Nephron progenitor cell (in vitro differentiated cells): Measurements from ENCODE around the gene TUBD1.

Experiments used
- DNase-seq: peaks from one replicate; pipeline ENCODE4 v3.0.0; 2021
- H3K27ac Mint-ChIP-seq: 2 replicates; pipeline ENCODE4 v1.8.0; 2021; ENCODE audit warnings: mild to moderate bottlenecking, moderate library complexity, mixed read lengths
- H3K27me3 Mint-ChIP-seq: 2 replicates; pipeline ENCODE4 v1.8.0; 2021; ENCODE audit warnings: mild to moderate bottlenecking, low read depth, mixed read lengths; ENCODE audit not compliant: poor library complexity
- H3K36me3 Mint-ChIP-seq: 2 replicates; pipeline ENCODE4 v1.8.0; 2021; ENCODE audit warnings: low read depth, mixed read lengths
- H3K4me1 Mint-ChIP-seq: 2 replicates; pipeline ENCODE4 v1.8.0; 2021; ENCODE audit warnings: mixed read lengths
- H3K4me3 Mint-ChIP-seq: 2 replicates; pipeline ENCODE4 v1.8.0; 2021; ENCODE audit warnings: mild to moderate bottlenecking, moderate library complexity, mixed read lengths
- H3K9me3 Mint-ChIP-seq: 2 replicates; pipeline ENCODE4 v1.8.0; 2021; ENCODE audit warnings: mild to moderate bottlenecking, moderate library complexity, mixed read lengths
- TF ChIP-seq, protein P1 (sequence below): fragments of 200-600 bp; sonication (generic); IDR thresholded peaks from 2 replicates; pipeline ENCODE4 v1.5.0; 2021; ENCODE audit warnings: antibody characterized with exemption

Gene TUBD1

DNA sequence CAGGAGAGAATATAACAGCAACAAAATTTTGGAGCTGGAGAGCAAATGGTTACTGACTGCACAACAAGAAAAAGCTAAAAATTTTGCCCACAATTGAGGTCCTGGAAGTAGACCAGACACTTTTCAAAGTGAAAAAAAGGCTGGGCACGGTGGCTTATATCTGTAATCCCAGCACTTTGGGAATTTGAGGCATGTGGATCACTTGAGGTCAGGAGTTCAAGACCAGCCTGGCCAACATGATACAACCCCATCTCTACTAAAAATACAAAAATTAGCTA, 22.9 kb downstream of the TUBD1 start:
- DNase-seq, result no peak
- no peak overlapping the region for H3K4me3 Mint-ChIP-seq
- H3K36me3 Mint-ChIP-seq, result peaks cover 46% of the 10 kb centered on the region
- no peaks in the 10 kb centered on the region for H3K4me1 Mint-ChIP-seq
- H3K27ac Mint-ChIP-seq, result no peak overlapping the region
- H3K27me3 Mint-ChIP-seq, result peaks cover 3% of the 10 kb centered on the region
- H3K9me3 Mint-ChIP-seq, result no peaks in the 10 kb centered on the region
- TF ChIP-seq, protein P1, sequence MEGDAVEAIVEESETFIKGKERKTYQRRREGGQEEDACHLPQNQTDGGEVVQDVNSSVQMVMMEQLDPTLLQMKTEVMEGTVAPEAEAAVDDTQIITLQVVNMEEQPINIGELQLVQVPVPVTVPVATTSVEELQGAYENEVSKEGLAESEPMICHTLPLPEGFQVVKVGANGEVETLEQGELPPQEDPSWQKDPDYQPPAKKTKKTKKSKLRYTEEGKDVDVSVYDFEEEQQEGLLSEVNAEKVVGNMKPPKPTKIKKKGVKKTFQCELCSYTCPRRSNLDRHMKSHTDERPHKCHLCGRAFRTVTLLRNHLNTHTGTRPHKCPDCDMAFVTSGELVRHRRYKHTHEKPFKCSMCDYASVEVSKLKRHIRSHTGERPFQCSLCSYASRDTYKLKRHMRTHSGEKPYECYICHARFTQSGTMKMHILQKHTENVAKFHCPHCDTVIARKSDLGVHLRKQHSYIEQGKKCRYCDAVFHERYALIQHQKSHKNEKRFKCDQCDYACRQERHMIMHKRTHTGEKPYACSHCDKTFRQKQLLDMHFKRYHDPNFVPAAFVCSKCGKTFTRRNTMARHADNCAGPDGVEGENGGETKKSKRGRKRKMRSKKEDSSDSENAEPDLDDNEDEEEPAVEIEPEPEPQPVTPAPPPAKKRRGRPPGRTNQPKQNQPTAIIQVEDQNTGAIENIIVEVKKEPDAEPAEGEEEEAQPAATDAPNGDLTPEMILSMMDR, result no peak

DNA sequence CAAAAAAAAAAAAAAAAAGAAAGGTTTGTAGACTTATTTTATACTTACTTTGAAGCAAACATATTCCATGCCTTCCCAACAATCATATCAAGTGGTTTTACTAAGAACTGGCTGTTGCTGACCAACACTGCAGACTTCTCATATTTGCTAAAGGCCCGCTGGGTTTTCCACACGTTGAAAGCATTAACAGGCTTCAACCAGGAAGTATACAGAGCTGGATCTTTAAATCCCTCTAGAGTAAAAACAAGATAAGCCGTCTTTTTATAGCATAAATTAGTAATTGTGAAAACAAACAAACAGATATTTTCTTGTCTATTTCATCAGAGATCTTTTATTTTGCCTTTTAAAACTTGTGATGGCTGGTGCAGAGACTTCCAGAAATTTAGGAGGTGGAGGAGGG, 29.1 kb downstream of the TUBD1 start:
- TF ChIP-seq, protein P1, result no peak
- peaks cover 63% of the 10 kb centered on the region for H3K36me3 Mint-ChIP-seq
- no peak overlapping the region for H3K27ac Mint-ChIP-seq
- no peak overlapping the region for H3K4me3 Mint-ChIP-seq
- no peaks in the 10 kb centered on the region for H3K4me1 Mint-ChIP-seq
- peaks cover 3% of the 10 kb centered on the region for H3K27me3 Mint-ChIP-seq
- DNase-seq, result no peak
- no peaks in the 10 kb centered on the region for H3K9me3 Mint-ChIP-seq

DNA sequence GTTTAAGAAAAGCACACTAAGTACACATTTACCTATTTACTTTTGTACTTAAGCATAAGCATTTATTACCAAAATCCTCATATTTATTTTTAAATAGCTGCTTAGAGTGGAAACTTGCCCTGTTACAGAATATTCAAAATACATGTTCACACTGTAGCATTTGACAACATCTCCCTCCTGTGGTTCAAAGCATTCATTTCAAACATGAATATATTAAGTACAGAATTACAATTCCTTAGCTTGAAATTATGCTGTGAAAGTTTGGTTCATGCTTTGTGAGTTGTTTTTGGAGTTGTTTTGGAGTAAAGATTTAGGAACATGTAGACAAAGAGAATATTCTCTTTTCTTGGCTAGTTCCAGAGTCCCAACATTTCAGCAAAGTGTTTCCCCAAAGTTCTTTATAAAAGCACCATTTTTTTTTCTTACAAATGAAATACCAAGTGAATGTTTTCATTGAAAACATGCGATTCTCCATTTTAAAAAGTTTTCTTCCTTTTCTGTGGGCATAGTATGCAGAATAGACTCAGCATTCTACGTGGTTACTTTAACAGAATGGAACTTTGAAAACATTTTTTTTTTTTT, 33.2 kb downstream of the TUBD1 start:
- Mint-ChIP-seq H3K27me3 (no peaks in the 10 kb centered on the region), H3K4me3 (no peak overlapping the region), H3K36me3 (peaks cover 47% of the 10 kb centered on the region), H3K27ac (no peak overlapping the region), H3K4me1 (no peaks in the 10 kb centered on the region), H3K9me3 (no peaks in the 10 kb centered on the region)
- DNase-seq, result no peak
- TF ChIP-seq, protein P1, result peak; percentile 20

DNA sequence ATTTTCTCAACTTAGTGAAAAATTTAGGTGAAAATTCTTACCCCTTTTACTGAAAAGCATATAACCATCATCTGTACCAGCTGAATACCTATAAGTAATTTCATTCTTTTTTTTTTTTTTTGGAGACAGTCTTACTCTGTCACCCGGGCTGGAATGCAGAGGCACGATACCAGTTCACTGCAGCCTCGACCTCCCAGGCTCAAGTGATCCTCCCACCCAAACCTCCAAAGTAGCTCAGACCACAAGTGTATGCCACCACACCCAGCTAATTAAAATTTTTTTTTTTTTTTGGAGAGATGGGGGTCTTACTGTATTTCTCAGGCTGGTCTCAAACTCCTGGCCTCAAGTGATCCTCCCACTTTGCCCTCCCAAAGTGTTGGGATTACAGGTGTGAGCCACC, 33.8 kb downstream of the TUBD1 start:
- H3K27ac Mint-ChIP-seq, result no peak overlapping the region
- TF ChIP-seq, protein P1, result no peak
- peaks cover 42% of the 10 kb centered on the region for H3K36me3 Mint-ChIP-seq
- no peak for DNase-seq
- H3K4me1 Mint-ChIP-seq, result no peaks in the 10 kb centered on the region
- H3K9me3 Mint-ChIP-seq, result no peaks in the 10 kb centered on the region
- H3K27me3 Mint-ChIP-seq, result no peaks in the 10 kb centered on the region
- no peak overlapping the region for H3K4me3 Mint-ChIP-seq

DNA sequence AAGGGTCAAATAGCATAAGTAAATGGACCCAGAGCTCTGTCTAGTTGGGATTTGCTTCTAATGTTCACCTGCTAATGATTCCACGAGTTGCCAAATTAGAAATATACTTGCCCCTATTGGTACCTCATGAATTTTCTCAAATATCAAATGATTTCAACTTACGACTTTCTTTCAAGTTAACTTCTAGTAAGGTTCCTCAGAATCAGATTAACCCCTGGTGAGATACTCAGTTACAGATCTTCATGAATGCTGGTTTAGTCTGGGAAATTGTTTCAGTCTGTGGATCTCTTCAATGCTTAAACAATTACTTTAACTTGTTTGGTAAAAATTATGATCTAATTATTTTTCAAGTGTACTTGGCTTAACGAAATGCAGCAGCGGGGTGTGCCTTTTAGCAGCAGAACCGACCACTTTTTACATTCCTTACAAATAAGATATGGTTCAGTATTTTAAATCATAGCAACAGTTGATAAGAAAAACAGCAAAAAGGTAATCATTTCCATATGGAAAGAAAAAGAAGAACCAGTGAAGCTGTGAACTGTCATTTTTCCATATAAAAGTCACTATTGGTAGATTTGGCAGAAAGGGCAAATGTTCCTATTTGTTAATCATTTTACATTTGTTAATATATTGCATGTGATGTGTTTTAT, 34.5 kb downstream of the TUBD1 start:
- DNase-seq, result no peak
- Mint-ChIP-seq H3K9me3 (no peaks in the 10 kb centered on the region), H3K36me3 (peaks cover 37% of the 10 kb centered on the region), H3K27me3 (no peaks in the 10 kb centered on the region), H3K4me1 (no peaks in the 10 kb centered on the region), H3K4me3 (no peak overlapping the region), H3K27ac (no peak overlapping the region)
- TF ChIP-seq, protein P1, result no peak
